Natural killer cell (primary cell): ENCODE measurements around the gene ZC3H14. TPM values are rescaled to one million over a fixed set of nuclear protein-coding genes. Genes with fewer than 3 reads are reported as not detected.

Experiments
- ATAC-seq, 3 donors: fragments of 150-1000 bp in 2 of 3; fragments of 200-7000 bp in 1 of 3; cut with Tn5 transposase; 1 replicate in 1 of 3; 2 replicates in 2 of 3; pipeline ENCODE4 v1.10.0; 2021; ENCODE audit warnings: mild to moderate bottlenecking in 2 of 3, moderate library complexity in 2 of 3
- DNase-seq, 2 donors: peaks; one replicate each; pipeline versions ENCODE4 v3.0.0 to v3.0.0-alpha.2; 2013 to 2021; ENCODE audit warnings: mixed read lengths in 1 of 2
- H3K27ac ChIP-seq: one replicate; pipeline ENCODE4 v1.5.1; 2013; ENCODE audit warnings: mild to moderate bottlenecking, low read length
- H3K27me3 ChIP-seq: one replicate; pipeline ENCODE4 v1.6.1; 2013; ENCODE audit warnings: low read length; ENCODE audit not compliant: control insufficient read depth, insufficient read depth
- H3K36me3 ChIP-seq: one replicate; pipeline ENCODE4 v1.6.1; 2013; ENCODE audit warnings: low read length; ENCODE audit not compliant: control insufficient read depth, insufficient read depth
- H3K4me1 ChIP-seq: one replicate; pipeline ENCODE4 v1.6.1; 2013; ENCODE audit warnings: low read length; ENCODE audit not compliant: control insufficient read depth, insufficient read depth
- H3K4me3 ChIP-seq: one replicate; pipeline ENCODE4 v1.5.1; 2013; ENCODE audit warnings: low read length
- H3K9me3 ChIP-seq: one replicate; pipeline ENCODE4 v1.6.1; 2013; ENCODE audit warnings: low read length; ENCODE audit not compliant: control insufficient read depth, insufficient read depth
- H3K27ac Mint-ChIP-seq, 2 donors: one replicate each; pipeline ENCODE4 v1.8.0; 2022; ENCODE audit warnings: mild to moderate bottlenecking in 2 of 2, mixed read lengths in 2 of 2, moderate library complexity in 1 of 2
- H3K27me3 Mint-ChIP-seq, 2 donors: one replicate each; pipeline ENCODE4 v1.8.0; 2022; ENCODE audit warnings: low read depth in 2 of 2, mixed read lengths in 2 of 2
- H3K36me3 Mint-ChIP-seq: one replicate; pipeline ENCODE4 v1.8.0; 2022; ENCODE audit warnings: mixed read lengths
- H3K4me1 Mint-ChIP-seq, 2 donors: one replicate each; pipeline ENCODE4 v1.8.0; 2022; ENCODE audit warnings: mixed read lengths in 2 of 2
- H3K4me3 Mint-ChIP-seq: one replicate; pipeline ENCODE4 v1.8.0; 2022; ENCODE audit warnings: mild to moderate bottlenecking, moderate library complexity, mixed read lengths
- H3K9me3 Mint-ChIP-seq, 2 donors: one replicate each; pipeline ENCODE4 v1.8.0; 2022; ENCODE audit warnings: mixed read lengths in 2 of 2
- WGBS: methylation state at CpG from one replicate; pipeline ENCODE4 v1.1.7; 2013; ENCODE audit warnings: missing lambda C conversion rate; ENCODE audit not compliant: insufficient coverage; 5-methylcytosine and 5-hydroxymethylcytosine counted together
- intact Hi-C: fragments of 100-400 bp; cut with micrococcal nuclease; formaldehyde crosslinking; loops from one replicate; pipeline ENCODE4 v1.14.2; 2022
- total RNA-seq, 4 donors: library from RNA; stranded (reverse); fragments of 120-200 nt in 1 of 4; gene quantifications; one replicate each; pipeline versions ENCODE4 v1.2.3 to v1.2.4, GENCODE V29; 2013 to 2022
- TF ChIP-seq, protein P1 (sequence below): fragments of 200-600 bp; IDR thresholded peaks from one replicate; pipeline ENCODE4 v1.8.0; 2022; ENCODE audit warnings: antibody characterized with exemption

ZC3H14 gene, protein sequence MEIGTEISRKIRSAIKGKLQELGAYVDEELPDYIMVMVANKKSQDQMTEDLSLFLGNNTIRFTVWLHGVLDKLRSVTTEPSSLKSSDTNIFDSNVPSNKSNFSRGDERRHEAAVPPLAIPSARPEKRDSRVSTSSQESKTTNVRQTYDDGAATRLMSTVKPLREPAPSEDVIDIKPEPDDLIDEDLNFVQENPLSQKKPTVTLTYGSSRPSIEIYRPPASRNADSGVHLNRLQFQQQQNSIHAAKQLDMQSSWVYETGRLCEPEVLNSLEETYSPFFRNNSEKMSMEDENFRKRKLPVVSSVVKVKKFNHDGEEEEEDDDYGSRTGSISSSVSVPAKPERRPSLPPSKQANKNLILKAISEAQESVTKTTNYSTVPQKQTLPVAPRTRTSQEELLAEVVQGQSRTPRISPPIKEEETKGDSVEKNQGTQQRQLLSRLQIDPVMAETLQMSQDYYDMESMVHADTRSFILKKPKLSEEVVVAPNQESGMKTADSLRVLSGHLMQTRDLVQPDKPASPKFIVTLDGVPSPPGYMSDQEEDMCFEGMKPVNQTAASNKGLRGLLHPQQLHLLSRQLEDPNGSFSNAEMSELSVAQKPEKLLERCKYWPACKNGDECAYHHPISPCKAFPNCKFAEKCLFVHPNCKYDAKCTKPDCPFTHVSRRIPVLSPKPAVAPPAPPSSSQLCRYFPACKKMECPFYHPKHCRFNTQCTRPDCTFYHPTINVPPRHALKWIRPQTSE
- total RNA-seq: 10 to 100 TPM; 44.1 to 54.5 (median 53.4) TPM
- total RNA-seq (2013): 56.9 TPM

DNA sequence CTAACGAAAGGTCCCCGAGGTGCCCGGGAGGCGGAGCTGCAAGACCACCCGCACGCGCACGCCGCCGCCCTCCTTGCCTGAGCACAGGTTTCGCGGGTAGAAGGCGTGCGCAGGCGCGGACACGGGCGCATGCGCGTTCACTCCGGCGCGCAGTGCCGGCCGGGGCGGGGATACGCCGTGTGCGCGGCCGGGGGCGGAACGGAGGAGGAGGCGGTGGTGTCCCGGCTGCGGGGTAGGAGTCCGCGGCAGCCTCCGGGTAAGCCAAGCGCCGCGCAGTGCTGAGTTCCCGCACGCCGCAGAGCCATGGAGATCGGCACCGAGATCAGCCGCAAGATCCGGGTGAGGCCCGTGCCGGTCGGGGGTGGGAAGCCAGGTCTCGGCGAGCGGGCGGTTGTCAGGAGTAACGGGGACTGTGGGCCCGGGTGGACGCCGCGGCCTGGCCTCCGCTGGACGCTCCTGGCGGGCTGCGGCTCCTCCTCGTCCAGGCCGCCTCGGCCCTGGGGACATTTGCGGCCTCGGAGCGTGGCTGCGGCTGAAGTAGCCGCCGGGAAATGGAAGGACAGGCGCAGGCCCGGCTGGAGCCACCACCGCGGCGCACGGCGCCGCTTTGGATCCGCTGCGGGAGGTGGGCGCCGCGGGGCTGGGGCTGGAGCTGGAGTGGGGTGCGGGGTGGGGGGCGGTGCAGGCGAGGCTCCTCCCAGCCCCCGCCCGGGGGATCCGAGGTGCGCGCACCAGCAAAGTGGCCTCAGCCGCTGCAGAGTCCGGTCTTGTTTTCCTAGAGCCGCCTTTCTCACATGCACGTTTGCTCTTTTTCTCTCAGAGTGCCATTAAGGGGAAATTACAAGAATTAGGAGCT, at the start of gene ZC3H14:
Gene ZC3H14, plus strand, starts transcription at position 207 of the 856 bp plus-strand sequence. Its CDS starts 97 bp downstream, at position 304.
- Mint-ChIP-seq H3K4me3 (peak within 1 kb of the TSS; percentile 91), H3K27me3 (peaks cover 12 to 13% of the 10 kb centered on the region in 2 donors), H3K4me1 (peaks cover 22 to 23% of the 10 kb centered on the region in 2 donors), H3K36me3 (peaks cover 2% of the 10 kb centered on the region), H3K27ac (peak within 1 kb of the TSS; percentile 74 to 91), H3K9me3 (no peaks in the 10 kb centered on the region)
- WGBS: under 1% methylated on average over 99 of the region's 99 CpGs
- Histone ChIP-seq H3K27me3 (no peaks in the 10 kb centered on the region), H3K4me1 (peaks cover 12% of the 10 kb centered on the region), H3K27ac (peak within 1 kb of the TSS; percentile 51), H3K9me3 (no peaks in the 10 kb centered on the region), H3K4me3 (peak within 1 kb of the TSS; percentile 86), H3K36me3 (peaks cover 4% of the 10 kb centered on the region)
- DNase-seq (peak; percentile 84 to 95), ATAC-seq (peak; percentile 95 to 97 (median 96))
- intact Hi-C loops: loop anchor here (5.0 to 10.0 kb wide), 2 partner anchors 551 to 618 kb away; no protein-coding TSS in a partner anchor
- TF ChIP-seq, protein P1, sequence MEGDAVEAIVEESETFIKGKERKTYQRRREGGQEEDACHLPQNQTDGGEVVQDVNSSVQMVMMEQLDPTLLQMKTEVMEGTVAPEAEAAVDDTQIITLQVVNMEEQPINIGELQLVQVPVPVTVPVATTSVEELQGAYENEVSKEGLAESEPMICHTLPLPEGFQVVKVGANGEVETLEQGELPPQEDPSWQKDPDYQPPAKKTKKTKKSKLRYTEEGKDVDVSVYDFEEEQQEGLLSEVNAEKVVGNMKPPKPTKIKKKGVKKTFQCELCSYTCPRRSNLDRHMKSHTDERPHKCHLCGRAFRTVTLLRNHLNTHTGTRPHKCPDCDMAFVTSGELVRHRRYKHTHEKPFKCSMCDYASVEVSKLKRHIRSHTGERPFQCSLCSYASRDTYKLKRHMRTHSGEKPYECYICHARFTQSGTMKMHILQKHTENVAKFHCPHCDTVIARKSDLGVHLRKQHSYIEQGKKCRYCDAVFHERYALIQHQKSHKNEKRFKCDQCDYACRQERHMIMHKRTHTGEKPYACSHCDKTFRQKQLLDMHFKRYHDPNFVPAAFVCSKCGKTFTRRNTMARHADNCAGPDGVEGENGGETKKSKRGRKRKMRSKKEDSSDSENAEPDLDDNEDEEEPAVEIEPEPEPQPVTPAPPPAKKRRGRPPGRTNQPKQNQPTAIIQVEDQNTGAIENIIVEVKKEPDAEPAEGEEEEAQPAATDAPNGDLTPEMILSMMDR: no peak

DNA sequence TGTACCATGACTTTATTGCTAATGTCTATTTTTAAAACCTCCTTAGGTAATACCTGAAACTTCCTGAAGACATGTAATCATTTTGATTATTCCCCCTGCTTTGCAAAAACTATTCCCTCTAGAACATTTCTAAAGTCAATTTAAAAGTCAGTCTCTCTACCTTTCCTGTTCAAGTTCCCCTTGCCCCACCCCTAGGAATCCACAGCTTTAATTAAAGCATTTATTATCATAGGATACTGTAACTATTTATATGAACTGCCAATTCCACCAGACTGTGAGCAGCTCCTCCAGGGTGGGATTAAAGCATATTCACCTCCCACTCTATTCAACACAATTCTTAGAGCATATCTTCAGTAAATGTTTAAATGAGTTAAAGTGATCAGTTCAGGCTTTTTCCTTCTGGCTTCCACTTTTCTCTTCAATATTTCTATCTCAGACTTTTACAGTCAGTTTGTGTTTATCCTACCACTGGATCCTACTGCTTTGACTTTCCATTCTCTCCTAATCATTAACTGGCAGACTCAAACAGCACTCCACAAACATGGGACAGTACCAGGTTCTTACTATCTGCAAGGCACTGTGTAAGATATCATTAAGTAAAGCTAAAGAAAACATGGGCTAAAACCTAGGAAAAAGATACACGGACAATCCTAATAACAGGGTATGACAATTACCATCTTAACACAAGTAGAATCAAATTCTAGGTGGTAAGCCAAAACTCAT, 47.2 kb upstream of the ZC3H14 start:
- Mint-ChIP-seq H3K27ac (no peak overlapping the region), H3K4me3 (no peak overlapping the region), H3K9me3 (no peaks in the 10 kb centered on the region), H3K4me1 (peaks cover 7 to 8% of the 10 kb centered on the region in 2 donors), H3K27me3 (peaks cover 7 to 17% of the 10 kb centered on the region in 2 donors), H3K36me3 (no peaks in the 10 kb centered on the region)
- Histone ChIP-seq H3K27me3 (peaks cover 2% of the 10 kb centered on the region), H3K4me3 (no peak overlapping the region), H3K36me3 (no peaks in the 10 kb centered on the region), H3K9me3 (no peaks in the 10 kb centered on the region), H3K27ac (no peak overlapping the region), H3K4me1 (no peaks in the 10 kb centered on the region)
- 83% methylated on average over 1 of the region's 1 CpG for WGBS
- DNase-seq (no peak), ATAC-seq (no peak)
- intact Hi-C loops: no loop called here
- TF ChIP-seq, protein P1: no peak

DNA sequence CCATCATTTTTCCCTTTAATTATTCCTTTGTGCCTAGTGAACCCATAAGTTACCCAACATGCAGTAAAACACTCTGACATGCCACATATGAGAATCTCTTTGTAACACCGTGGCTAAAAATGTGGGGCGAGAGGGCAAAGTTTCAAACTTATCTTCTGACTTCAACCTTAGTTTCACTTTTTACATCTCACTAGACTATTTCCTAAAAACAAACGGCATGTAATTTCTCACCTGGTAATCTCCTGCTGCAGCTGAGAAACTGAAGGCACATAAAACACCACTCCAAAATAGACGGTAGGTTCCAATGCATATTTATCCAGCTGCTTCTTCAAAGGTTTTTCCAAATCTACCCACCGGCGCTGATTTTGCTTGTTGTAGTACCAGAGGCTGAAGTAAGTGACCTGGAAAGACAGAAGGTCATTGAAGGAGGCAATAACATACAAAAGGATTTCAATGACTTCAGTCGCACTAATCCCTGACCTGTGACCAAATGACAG, 45.9 kb upstream of the ZC3H14 start:
- Histone ChIP-seq H3K27ac (no peak overlapping the region), H3K4me3 (no peak overlapping the region), H3K36me3 (no peaks in the 10 kb centered on the region), H3K4me1 (no peaks in the 10 kb centered on the region), H3K27me3 (peaks cover 2% of the 10 kb centered on the region), H3K9me3 (no peaks in the 10 kb centered on the region)
- TF ChIP-seq, protein P1: no peak
- DNase-seq (no peak), ATAC-seq (no peak)
- H3K4me1 Mint-ChIP-seq: peaks cover 7 to 8% of the 10 kb centered on the region in 2 donors
- 68% methylated on average over 7 of the region's 7 CpGs for WGBS
- H3K27me3 Mint-ChIP-seq: peaks cover 9 to 15% of the 10 kb centered on the region in 2 donors
- no peaks in the 10 kb centered on the region for H3K9me3 Mint-ChIP-seq
- no peaks in the 10 kb centered on the region for H3K36me3 Mint-ChIP-seq
- intact Hi-C loops: no loop called here
- H3K27ac Mint-ChIP-seq: peak overlapping the region in 1 of 2 donors; percentile 13
- H3K4me3 Mint-ChIP-seq: no peak overlapping the region
